HepG2 (cell line): Measurements from ENCODE around the gene YAP1. TPM values are rescaled to one million over a fixed set of nuclear protein-coding genes. Genes with fewer than 3 reads are reported as not detected.

Source experiments
- ATAC-seq: fragments of 200-7000 bp; cut with Tn5 transposase; 3 replicates; pipeline ENCODE4 v1.9.1; 2020; ENCODE audit warnings: mild to moderate bottlenecking, moderate library complexity
- BruUV-seq: library from RNA; stranded (reverse); fragments of 400-500 nt; replicated peaks from 2 replicates; lab custom pipeline; 2021; lab: Mats Ljungman, UMichigan
- CTCF ChIA-PET: fragments of 300-600 bp; formaldehyde crosslinking; extraction: SDS; loops from one replicate; lab custom pipeline; 2021; ENCODE audit warnings: low total read pairs, inconsistent platforms, low intra/inter-chr PET ratio; lab: Yijun Ruan, JAX
- POLR2A ChIA-PET: fragments of 350-600 bp; sonication (Branson Sonifier 250); formaldehyde crosslinking; loops from one replicate; lab custom pipeline; 2020; ENCODE audit warnings: antibody characterized with exemption, inconsistent platforms; lab: Yijun Ruan, JAX
- DNase-seq: peaks from one replicate; pipeline ENCODE4 v3.0.0-alpha.2; 2015; ENCODE audit warnings: low spot score
- FAIRE-seq: peaks from 3 replicates; lab custom pipeline; 2011; peaks lifted over from hg19 to GRCh38; lab: Jason Lieb, UNC
- H2AFZ ChIP-seq: one replicate; pipeline ENCODE4 v1.6.1; 2011; ENCODE audit warnings: low read length, inconsistent platforms
- H3K27ac ChIP-seq: fragments of 300-600 bp; 3 replicates; pipeline ENCODE4 v1.8.0; 2011; ENCODE audit warnings: mixed run types, mild to moderate bottlenecking, mixed read lengths, low read length, inconsistent platforms; ENCODE audit not compliant: insufficient read depth; ENCODE audit errors: extremely low read length
- H3K27me3 ChIP-seq, 2 experiments: fragments of 200-600 bp in 1 of 2; 2 replicates in 1 of 2; 3 replicates in 1 of 2; pipeline versions ENCODE4 v1.6.0 to v1.8.0; 2011; ENCODE audit warnings: low read length in 2 of 2, mild to moderate bottlenecking in 2 of 2, moderate library complexity in 2 of 2, inconsistent platforms in 1 of 2; ENCODE audit not compliant: insufficient read depth in 2 of 2, control insufficient read depth in 1 of 2
- H3K36me3 ChIP-seq, 2 experiments: fragments of 200-600 bp in 1 of 2; replicated peaks in 1 of 2; 2 replicates in 1 of 2; 3 replicates in 1 of 2; pipeline versions ENCODE4 v1.5.1 to v1.8.0; 2011; ENCODE audit warnings: low read length in 2 of 2, inconsistent platforms in 1 of 2; ENCODE audit not compliant: insufficient read depth in 2 of 2, control insufficient read depth in 1 of 2
- H3K4me1 ChIP-seq: 2 replicates; pipeline ENCODE4 v1.5.1; 2012; ENCODE audit warnings: low read length, inconsistent platforms; ENCODE audit not compliant: insufficient read depth
- H3K4me2 ChIP-seq: 2 replicates; pipeline ENCODE4 v1.6.0; 2011; ENCODE audit warnings: low read depth, low read length, inconsistent platforms
- H3K4me3 ChIP-seq, 3 experiments: fragments of 200-600 bp in 1 of 3; sonication (generic), shearing (Covaris generic) in 1 of 3; replicated peaks in 1 of 3; 2 replicates each; pipeline ENCODE4 v1.5.1; 2011 to 2016; ENCODE audit warnings: low read length in 3 of 3, inconsistent platforms in 2 of 3, low read depth in 2 of 3, mild to moderate bottlenecking in 2 of 3, control low read depth in 1 of 3, mixed read lengths in 1 of 3; ENCODE audit not compliant: insufficient read depth in 1 of 3
- H3K79me2 ChIP-seq: one replicate; pipeline ENCODE4 v1.6.1; 2011; ENCODE audit warnings: low read length, inconsistent platforms; ENCODE audit not compliant: insufficient read depth
- H3K9ac ChIP-seq: 2 replicates; pipeline ENCODE4 v1.6.0; 2011; ENCODE audit warnings: mild to moderate bottlenecking, low read depth, low read length, inconsistent platforms; ENCODE audit not compliant: insufficient read depth
- H3K9me3 ChIP-seq: 2 replicates; pipeline ENCODE4 v1.5.1; 2012; ENCODE audit warnings: mild to moderate bottlenecking, low read length
- H4K20me1 ChIP-seq: 2 replicates; pipeline ENCODE4 v1.6.0; 2011; ENCODE audit warnings: inconsistent platforms, mild to moderate bottlenecking, low read length, moderate library complexity; ENCODE audit not compliant: insufficient read depth
- CREM ChIP-seq, 2 experiments: sonication (generic) in 1 of 2; formaldehyde crosslinking in 1 of 2; IDR thresholded peaks; 2 replicates each; pipeline versions ENCODE4 v1.4.0 to v1.6.1; 2016 to 2020; ENCODE audit warnings: antibody characterized with exemption in 1 of 2, mild to moderate bottlenecking in 1 of 2, missing genetic modification reagents in 1 of 2
- NR2F6 ChIP-seq, 2 experiments: IDR thresholded peaks; 2 replicates each; pipeline ENCODE4 v1.6.1; 2016; ENCODE audit warnings: antibody characterized with exemption in 1 of 2, mild to moderate bottlenecking in 1 of 2
- POGZ ChIP-seq: sonication (generic); formaldehyde crosslinking; IDR thresholded peaks from 2 replicates; pipeline ENCODE4 v1.4.0; 2020; ENCODE audit warnings: mild to moderate bottlenecking, missing genetic modification reagents
- TCF7 ChIP-seq: sonication (generic); IDR thresholded peaks from 2 replicates; pipeline ENCODE4 v1.6.1; 2016; ENCODE audit warnings: antibody characterized with exemption, low read depth
- XBP1 ChIP-seq: sonication (generic); formaldehyde crosslinking; IDR thresholded peaks from 2 replicates; pipeline ENCODE4 v1.5.0; 2020; ENCODE audit warnings: missing genetic modification reagents
- ZNF431 ChIP-seq: sonication (generic); formaldehyde crosslinking; IDR thresholded peaks from 2 replicates; pipeline ENCODE4 v1.9.0; 2022; ENCODE audit warnings: missing genetic modification reagents, low read depth, mild to moderate bottlenecking, borderline replicate concordance
- ZNF564 ChIP-seq: sonication (generic); formaldehyde crosslinking; IDR thresholded peaks from 2 replicates; pipeline ENCODE4 v1.8.1; 2023; ENCODE audit warnings: mild to moderate bottlenecking, missing genetic modification reagents
- WGBS: methylation state at CpG from one replicate; pipeline ENCODE4 v1.1.6; 2017; ENCODE audit warnings: low lambda C conversion rate; 5-methylcytosine and 5-hydroxymethylcytosine counted together
- in situ Hi-C: cut with HindIII; loops from 2 replicates; pipeline ENCODE4 v1.10.0; 2017; ENCODE audit warnings: low pct_unique_long_range_greater_than_20kb; ENCODE audit not compliant: extremely low pct_ligation_motif_present
- intact Hi-C: fragments of 100-400 bp; cut with micrococcal nuclease; formaldehyde crosslinking; loops from one replicate; pipeline ENCODE4 v1.10.0; 2022; ENCODE audit not compliant: unreplicated experiment
- polyA plus RNA-seq, 8 experiments: library from polyadenylated mRNA; depleted of rRNA in 3 of 8; stranded (reverse) in 7 of 8; unstranded in 1 of 8; fragments of >200 nt; fragmentation: Illumina TruSeq in 4 of 8; extraction: Trizol in 4 of 8; gene quantifications; 2 replicates each; pipeline versions ENCODE4 v1.2.1 to v1.2.3, GENCODE V29; 2011 to 2016; ENCODE audit warnings: low read depth in 4 of 8, missing spikeins in 1 of 8, mixed read lengths in 1 of 8; ENCODE audit not compliant: insufficient read depth in 1 of 8
- total RNA-seq, 5 experiments: library from RNA; depleted of rRNA; stranded (reverse); fragments of >200 nt; fragmentation: Illumina TruSeq; extraction: Trizol; gene quantifications; 2 replicates each; pipeline ENCODE4 v1.2.3, GENCODE V29; 2016; ENCODE audit warnings: low read depth in 1 of 5
- TF ChIP-seq, protein P1 (sequence below): sonication (generic); formaldehyde crosslinking; IDR thresholded peaks from 2 replicates; pipeline ENCODE4 v1.5.1; 2020; ENCODE audit warnings: mild to moderate bottlenecking, missing genetic modification reagents

YAP1 gene
- total and polyA plus RNA-seq, 2 of the 13 experiments (the other 11 are each of a cell fraction or from before 2014, with no cell fraction given), result 59.5 to 91.0 TPM

DNA sequence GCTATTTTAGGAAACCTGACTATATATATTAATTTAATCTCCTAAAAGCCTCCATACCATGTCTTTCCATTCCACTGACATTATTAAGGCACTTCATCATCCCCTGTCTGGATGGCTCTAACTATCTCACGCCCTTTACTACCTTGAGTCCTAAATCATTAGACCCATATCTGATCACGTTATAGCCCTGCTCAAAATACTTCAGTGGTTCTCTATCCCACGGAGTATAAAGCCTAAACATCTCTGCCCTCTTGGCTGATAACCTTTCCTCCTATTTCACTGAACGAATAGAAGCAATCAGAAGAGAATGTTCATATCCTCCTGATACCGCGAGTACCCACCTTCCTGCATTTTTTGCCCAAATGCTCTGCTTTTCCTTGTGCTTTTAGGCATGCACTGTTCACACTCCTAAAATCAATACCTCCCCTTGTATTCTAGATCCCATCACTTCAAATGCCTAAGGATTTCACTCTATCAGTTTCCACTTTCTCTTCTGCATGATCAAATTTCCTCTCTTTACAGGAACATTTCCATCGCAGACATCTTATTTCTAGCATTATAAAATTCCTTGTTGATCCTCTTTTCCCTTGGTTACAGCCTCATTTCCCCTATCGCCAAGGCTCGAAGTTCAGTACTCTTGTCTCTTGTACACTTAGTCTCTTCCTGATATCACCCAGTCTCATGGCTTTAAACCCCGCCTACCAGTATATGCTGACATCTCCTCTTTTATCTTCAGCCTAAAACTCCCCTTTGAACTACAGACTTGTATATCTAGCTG, 162.0 kb downstream of the YAP1 start (continued):
- TF ChIP-seq TCF7 (peak; percentile 79), CREM (IDR thresholded peaks at IDR 0.05) (peak; percentile 69; the same call in 1 of the 2 replicates), CREM (CRISPR knock-in tag; IDR thresholded peaks at IDR 0.05) (no peak), POGZ (CRISPR knock-in tag) (peak; percentile 28; the same call in 1 of the 2 replicates), NR2F6 (IDR thresholded peaks at IDR 0.05) (no peak; the same call in 1 of the 2 replicates), NR2F6 (CRISPR knock-in tag; IDR thresholded peaks at IDR 0.05) (0 out of 2 replicates have a peak, but pooled peaks have one; percentile 6), ZNF431 (CRISPR knock-in tag) (no peak)

DNA sequence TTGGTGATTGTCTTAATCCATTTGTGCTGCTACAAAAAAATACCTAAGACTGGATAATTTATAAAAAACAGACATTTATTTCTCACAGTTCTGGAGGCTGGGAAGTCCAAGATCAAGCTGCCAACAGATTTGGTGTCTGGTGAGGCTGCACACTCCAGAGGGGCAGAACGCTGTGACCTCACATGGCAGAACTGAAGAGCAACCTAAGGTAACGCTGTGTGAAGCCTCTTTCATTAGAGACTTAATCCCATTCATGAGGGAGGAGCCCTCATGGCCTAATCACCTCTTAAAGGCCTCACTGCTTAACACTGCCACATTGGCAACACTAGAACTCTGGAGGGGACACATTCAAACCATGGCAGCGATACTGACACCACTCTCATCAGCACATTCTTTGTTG, 164.4 kb downstream of the YAP1 start:
- peaks cover 7% of the 10 kb centered on the region; the same call in 1 of the 2 replicates for H3K9me3 ChIP-seq
- intact Hi-C loops, result no loop called here
- in situ Hi-C loops, result no loop called here
- no peaks in the 10 kb centered on the region for H4K20me1 ChIP-seq
- TF ChIP-seq XBP1 (CRISPR knock-in tag), result no peak
- TF ChIP-seq ZNF564 (CRISPR knock-in tag), result peak; percentile 100
- TF ChIP-seq, protein P1, sequence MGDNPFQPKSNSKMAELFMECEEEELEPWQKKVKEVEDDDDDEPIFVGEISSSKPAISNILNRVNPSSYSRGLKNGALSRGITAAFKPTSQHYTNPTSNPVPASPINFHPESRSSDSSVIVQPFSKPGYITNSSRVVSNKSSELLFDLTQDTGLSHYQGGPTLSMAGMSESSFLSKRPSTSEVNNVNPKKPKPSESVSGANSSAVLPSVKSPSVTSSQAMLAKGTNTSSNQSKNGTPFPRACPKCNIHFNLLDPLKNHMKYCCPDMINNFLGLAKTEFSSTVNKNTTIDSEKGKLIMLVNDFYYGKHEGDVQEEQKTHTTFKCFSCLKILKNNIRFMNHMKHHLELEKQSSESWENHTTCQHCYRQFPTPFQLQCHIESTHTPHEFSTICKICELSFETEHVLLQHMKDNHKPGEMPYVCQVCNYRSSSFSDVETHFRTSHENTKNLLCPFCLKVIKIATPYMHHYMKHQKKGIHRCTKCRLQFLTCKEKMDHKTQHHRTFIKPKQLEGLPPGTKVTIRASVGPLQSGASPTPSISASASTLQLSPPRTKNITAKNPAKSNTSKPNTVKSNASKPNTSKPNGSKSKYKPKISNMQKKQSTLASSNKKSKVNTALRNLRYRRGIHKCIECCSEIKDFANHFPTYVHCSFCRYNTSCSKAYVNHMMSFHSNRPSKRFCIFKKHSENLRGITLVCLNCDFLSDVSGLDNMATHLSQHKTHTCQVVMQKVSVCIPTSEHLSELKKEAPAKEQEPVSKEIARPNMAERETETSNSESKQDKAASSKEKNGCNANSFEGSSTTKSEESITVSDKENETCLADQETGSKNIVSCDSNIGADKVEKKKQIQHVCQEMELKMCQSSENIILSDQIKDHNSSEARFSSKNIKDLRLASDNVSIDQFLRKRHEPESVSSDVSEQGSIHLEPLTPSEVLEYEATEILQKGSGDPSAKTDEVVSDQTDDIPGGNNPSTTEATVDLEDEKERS (CRISPR knock-in tag), result 0 out of 2 replicates have a peak, but pooled peaks have one; percentile 40
- POLR2A ChIA-PET, result no interaction called here
- FAIRE-seq, result no peak
- 100% methylated on average over 3 of the region's 3 CpGs for WGBS
- H3K9ac ChIP-seq, result no peak overlapping the region
- no TSS peak for BruUV-seq
- no peak overlapping the region for H3K4me3 ChIP-seq
- peaks cover 95% of the 10 kb centered on the region for H3K4me1 ChIP-seq
- CTCF ChIA-PET, result no interaction called here
- H3K36me3 ChIP-seq, result no peaks in the 10 kb centered on the region
- H3K27me3 ChIP-seq, result no peaks in the 10 kb centered on the region
- no peak for DNase-seq
- no peaks in the 10 kb centered on the region for H3K79me2 ChIP-seq
- peak overlapping the region; percentile 91 for H3K27ac ChIP-seq
- no peak for ATAC-seq
- no peak overlapping the region for H2AFZ ChIP-seq
- no peak overlapping the region for H3K4me2 ChIP-seq
